Stomach (tissue), 9 donors: ENCODE data around the gene CLCN1. TPM values are rescaled to one million over a fixed set of nuclear protein-coding genes. Genes with fewer than 3 reads are reported as not detected.
A peak's percentile ranks its signal among the peaks of the same experiment; 100 is the strongest.

Experiments
- DNase-seq, 2 donors: peaks; one replicate each; pipeline versions ENCODE4 v3.0.0 to v3.0.0-alpha.2; 2013 to 2019
- H3K27ac ChIP-seq, 5 donors: fragments of 200-600 bp in 4 of 5; sonication (generic) in 4 of 5; one replicate each; pipeline ENCODE4 v1.5.1; 2013 to 2019; ENCODE audit warnings: mild to moderate bottlenecking in 1 of 5, moderate library complexity in 1 of 5
- H3K27me3 ChIP-seq, 3 donors: fragments of 200-600 bp; sonication (generic); one replicate each; pipeline ENCODE4 v1.5.1; 2017 to 2019; ENCODE audit warnings: mixed run types in 1 of 3
- H3K36me3 ChIP-seq, 4 donors: fragments of 200-600 bp; sonication (generic); 1 replicate in 3 of 4; 2 replicates in 1 of 4; pipeline ENCODE4 v1.5.1; 2016 to 2019
- H3K4me1 ChIP-seq, 4 donors: fragments of 200-600 bp; sonication (generic); one replicate each; pipeline ENCODE4 v1.5.1; 2016 to 2019
- H3K4me3 ChIP-seq, 4 donors: fragments of 200-600 bp; sonication (generic) in 3 of 4; one replicate each; pipeline ENCODE4 v1.5.1; 2016 to 2019; ENCODE audit warnings: mild to moderate bottlenecking in 1 of 4
- H3K9me3 ChIP-seq, 4 donors: fragments of 200-600 bp; sonication (generic); one replicate each; pipeline ENCODE4 v1.5.1; 2016 to 2019
- EP300 ChIP-seq: sonication (generic); formaldehyde crosslinking; IDR thresholded peaks from one replicate; pipeline ENCODE4 v1.6.1; 2017; ENCODE audit warnings: antibody characterized with exemption
- POLR2A ChIP-seq, 4 donors: fragments of 450-650 bp; IDR thresholded peaks; one replicate each; pipeline ENCODE4 v1.6.1; 2016; ENCODE audit warnings: antibody characterized with exemption in 4 of 4, control low read depth in 2 of 4, mild to moderate bottlenecking in 1 of 4, moderate library complexity in 1 of 4
- POLR2AphosphoS5 ChIP-seq, 3 donors: sonication (generic); formaldehyde crosslinking; IDR thresholded peaks; one replicate each; pipeline ENCODE4 v1.6.1; 2016; ENCODE audit warnings: antibody characterized with exemption in 3 of 3
- WGBS, 5 donors: extraction: QIAGEN DNeasy Blood & Tissue Kit in 3 of 5; methylation state at CpG; one replicate each; pipeline versions ENCODE4 v1.1.5 to v1.1.7; 2013 to 2018; 5-methylcytosine and 5-hydroxymethylcytosine counted together
- intact Hi-C: fragments of 100-400 bp; cut with DNase I; formaldehyde crosslinking; loops from one replicate; pipeline ENCODE4 v1.15.1; 2023; ENCODE audit warnings: low total_unique reads
- polyA plus RNA-seq, 3 donors: library from polyadenylated mRNA; stranded (reverse); fragments of 200-250 nt; gene quantifications; one replicate each; pipeline ENCODE4 v1.2.3, GENCODE V29; 2013
- total RNA-seq, 5 donors: library from RNA; depleted of rRNA; stranded (reverse); fragments of >200 nt; gene quantifications; one replicate each; pipeline versions ENCODE4 v1.1.0 to v1.2.3, GENCODE V29; 2014 to 2016
- TF ChIP-seq, protein P1 (sequence below), 7 experiments: fragments of 450-650 bp in 4 of 7; fragments of 200-600 bp in 3 of 7; sonication (generic) in 3 of 7; IDR thresholded peaks; one replicate each; pipeline ENCODE4 v1.5.1; 2016 to 2019; ENCODE audit warnings: antibody characterized with exemption in 7 of 7, control low read depth in 2 of 7, mild to moderate bottlenecking in 1 of 7
- donor health status: healthy with polysubstance abuse.
- donor health status: Bipolar disorder and iron deficiency.
- donor health status: healthy.

CLCN1 gene
- total and polyA plus RNA-seq, 8 donors: 0.28 TPM; not detected in 7

DNA sequence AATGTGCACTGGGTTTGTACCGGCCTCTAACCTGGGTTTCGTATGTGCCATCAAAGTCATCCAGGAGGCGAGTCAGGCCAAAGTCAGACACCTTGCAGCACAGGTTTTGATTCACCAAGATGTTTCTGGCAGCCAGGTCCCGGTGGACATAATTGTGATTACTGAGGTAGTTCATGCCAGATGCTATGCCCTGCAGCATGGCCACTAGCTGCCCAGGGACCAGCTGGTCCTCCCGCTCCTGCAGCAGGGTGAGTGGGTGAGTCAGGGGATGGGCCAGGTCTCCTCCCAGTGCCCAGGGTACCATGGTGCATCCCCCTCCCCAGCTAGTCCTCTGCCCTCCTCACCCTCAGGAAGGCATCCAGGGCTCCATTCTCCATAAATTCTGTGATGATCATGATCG lies 78.9 kb downstream of the CLCN1 start:
- WGBS, 5 donors: 77 to 90% (median 85%) methylated on average over 5 to 6 of the region's 6 CpGs
- H3K4me3 ChIP-seq: no peak overlapping the region
- DNase-seq: no peak
- no peaks in the 10 kb centered on the region for H3K27me3 ChIP-seq
- peak overlapping the region in 1 of 5 donors; percentile 35 for H3K27ac ChIP-seq
- peaks cover 23 to 50% (median 49%) of the 10 kb centered on the region in 4 donors for H3K36me3 ChIP-seq
- peaks cover 44 to 62% (median 54%) of the 10 kb centered on the region in 4 donors for H3K4me1 ChIP-seq
- no peaks in the 10 kb centered on the region for H3K9me3 ChIP-seq
- intact Hi-C loops: no loop called here
- TF ChIP-seq POLR2AphosphoS5 (IDR thresholded peaks at IDR 0.05) (no peak), EP300 (no peak), POLR2A (IDR thresholded peaks at IDR 0.05) (no peak)
- TF ChIP-seq, protein P1, sequence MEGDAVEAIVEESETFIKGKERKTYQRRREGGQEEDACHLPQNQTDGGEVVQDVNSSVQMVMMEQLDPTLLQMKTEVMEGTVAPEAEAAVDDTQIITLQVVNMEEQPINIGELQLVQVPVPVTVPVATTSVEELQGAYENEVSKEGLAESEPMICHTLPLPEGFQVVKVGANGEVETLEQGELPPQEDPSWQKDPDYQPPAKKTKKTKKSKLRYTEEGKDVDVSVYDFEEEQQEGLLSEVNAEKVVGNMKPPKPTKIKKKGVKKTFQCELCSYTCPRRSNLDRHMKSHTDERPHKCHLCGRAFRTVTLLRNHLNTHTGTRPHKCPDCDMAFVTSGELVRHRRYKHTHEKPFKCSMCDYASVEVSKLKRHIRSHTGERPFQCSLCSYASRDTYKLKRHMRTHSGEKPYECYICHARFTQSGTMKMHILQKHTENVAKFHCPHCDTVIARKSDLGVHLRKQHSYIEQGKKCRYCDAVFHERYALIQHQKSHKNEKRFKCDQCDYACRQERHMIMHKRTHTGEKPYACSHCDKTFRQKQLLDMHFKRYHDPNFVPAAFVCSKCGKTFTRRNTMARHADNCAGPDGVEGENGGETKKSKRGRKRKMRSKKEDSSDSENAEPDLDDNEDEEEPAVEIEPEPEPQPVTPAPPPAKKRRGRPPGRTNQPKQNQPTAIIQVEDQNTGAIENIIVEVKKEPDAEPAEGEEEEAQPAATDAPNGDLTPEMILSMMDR (IDR thresholded peaks at IDR 0.05): no peak

- Histone ChIP-seq H3K36me3 (peaks cover 16 to 44% (median 44%) of the 10 kb centered on the region in 4 donors), H3K27me3 (no peaks in the 10 kb centered on the region), H3K4me3 (no peak overlapping the region), H3K4me1 (peaks cover 43 to 55% (median 51%) of the 10 kb centered on the region in 4 donors), H3K27ac (peak overlapping the region in 3 of 5 donors; percentile 4 to 35 (median 16)), H3K9me3 (no peaks in the 10 kb centered on the region)
- TF ChIP-seq POLR2A (IDR thresholded peaks at IDR 0.05) (no peak), EP300 (no peak), POLR2AphosphoS5 (IDR thresholded peaks at IDR 0.05) (peak in 1 of 3 donors; percentile 49)
- TF ChIP-seq, protein P1 (IDR thresholded peaks at IDR 0.05): no peak
- DNase-seq: peak; percentile 43 to 62
- 46 to 62% (median 57%) methylated on average over 20 to 21 of the region's 21 CpGs for WGBS, 5 donors
- intact Hi-C loops: no loop called here
Measured at GRCh38 chr7:143395187-143396149, 79.6 kb downstream of the CLCN1 start.

GRCh38 chr7:143396182-143396581 lies 80.3 kb downstream of the CLCN1 start:
- Histone ChIP-seq H3K27ac (peak overlapping the region in 3 of 5 donors; percentile 4 to 35 (median 16)), H3K4me1 (peaks cover 35 to 48% (median 44%) of the 10 kb centered on the region in 4 donors)

More at GRCh38 chr7:143396182-143396581, 80.3 kb downstream of the CLCN1 start:
- Histone ChIP-seq H3K27me3 (no peaks in the 10 kb centered on the region), H3K4me3 (no peak overlapping the region), H3K36me3 (peaks cover 9 to 44% (median 43%) of the 10 kb centered on the region in 4 donors), H3K9me3 (no peaks in the 10 kb centered on the region)
- TF ChIP-seq, protein P1 (IDR thresholded peaks at IDR 0.05): no peak
- TF ChIP-seq POLR2A (IDR thresholded peaks at IDR 0.05) (no peak), POLR2AphosphoS5 (IDR thresholded peaks at IDR 0.05) (no peak), EP300 (no peak)
- WGBS, 5 donors: 78 to 85% (median 82%) methylated on average over 7 of the region's 7 CpGs
- DNase-seq: no peak
- intact Hi-C loops: no loop called here
